DOHH2 (cell line): ENCODE data around the gene ESPN.

Experiments
- CTCF ChIP-seq: fragments of 200-600 bp; sonication (generic); IDR thresholded peaks from one replicate; pipeline ENCODE4 v1.5.1; 2014; ENCODE audit warnings: antibody characterized with exemption, mild to moderate bottlenecking, low read depth, low read length; ENCODE audit not compliant: poor library complexity, severe bottlenecking
- EZH2phosphoT487 ChIP-seq: fragments of 200-600 bp; sonication (generic); IDR thresholded peaks from 2 replicates; pipeline ENCODE4 v1.6.1; 2017; ENCODE audit warnings: borderline replicate concordance, mild to moderate bottlenecking, antibody characterized with exemption, low read length, moderate library complexity, mixed read lengths

DNA sequence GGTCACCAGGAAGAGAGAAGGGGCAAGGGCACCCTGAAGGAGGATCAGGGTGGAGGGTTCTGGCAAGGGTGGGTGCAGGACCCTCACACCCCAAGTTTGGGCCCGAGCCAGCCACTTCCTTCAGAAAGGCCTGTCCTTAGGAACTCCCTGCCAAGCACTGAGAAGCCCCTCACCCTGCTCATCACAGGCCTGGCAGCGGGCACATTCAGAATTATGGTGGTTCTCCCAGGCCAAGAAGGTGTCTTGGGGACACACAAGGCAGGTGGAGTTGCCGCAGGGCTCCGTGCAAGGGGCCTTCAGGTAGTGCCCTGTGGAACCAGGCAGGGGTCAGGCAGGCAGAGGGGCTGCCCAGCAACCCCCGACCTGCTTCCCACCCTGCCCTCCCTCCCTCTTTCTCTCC lies 40.3 kb downstream of the ESPN start:
- TF ChIP-seq CTCF (no peak), EZH2phosphoT487 (no peak)
